GM10266 (cell line): Measurements from ENCODE around the gene BCL7C.
"Not testable (repeated sequence)": the region's sequence is repeated elsewhere in the genome, so short reads cannot be mapped to it uniquely, and the experiment has no call there.

Source experiments
- DNase-seq: peaks from one replicate; pipeline ENCODE4 v3.0.0; 2012; ENCODE audit errors: extremely low spot score
- TF ChIP-seq, protein P1 (sequence below): IDR thresholded peaks from 2 replicates; pipeline ENCODE4 v1.5.1; 2012; ENCODE audit warnings: mild to moderate bottlenecking, low read depth; ENCODE audit not compliant: control insufficient read depth, insufficient read depth; ENCODE audit errors: missing control alignments

BCL7C gene

DNA sequence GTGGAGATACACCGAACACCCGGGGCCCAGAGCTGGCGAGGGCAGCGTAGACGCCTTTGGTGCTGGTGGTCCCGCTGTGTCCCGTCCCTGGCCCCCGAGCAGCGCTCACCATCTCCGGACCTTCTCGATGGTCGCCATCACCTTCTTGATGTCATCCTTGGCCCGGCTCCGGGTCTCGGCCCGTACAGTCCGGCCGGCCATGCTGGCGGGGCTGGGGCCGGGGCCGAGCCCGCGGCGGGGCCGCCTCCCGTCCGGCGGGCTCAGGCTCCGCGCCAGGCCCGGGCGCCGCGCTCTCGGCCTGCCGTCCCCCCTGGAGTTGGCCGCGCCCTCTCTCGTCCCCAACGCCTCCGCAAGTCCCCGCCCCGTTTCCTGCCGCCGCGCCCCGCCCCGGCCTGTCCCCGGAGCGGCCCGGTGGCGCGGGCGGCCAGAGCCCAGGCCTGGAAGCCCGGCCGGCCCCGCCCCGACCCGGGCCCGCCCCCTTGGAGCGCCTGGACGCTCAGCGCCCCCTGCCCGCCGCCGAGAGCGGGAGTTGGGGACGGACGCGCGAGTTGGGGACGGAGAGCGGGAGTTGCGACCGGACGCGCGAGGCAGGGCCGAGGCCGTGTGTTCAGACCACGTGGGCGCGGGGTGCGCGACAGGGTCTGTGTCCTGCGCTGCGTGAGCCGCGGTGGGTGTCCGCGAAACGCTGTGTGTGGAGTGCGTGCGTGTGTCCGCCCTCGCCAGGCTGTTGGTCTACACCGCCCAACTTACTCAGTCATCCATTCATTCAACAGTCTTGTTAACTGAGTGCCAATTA is at the start of gene BCL7C:
BCL7C (minus strand) TSS at position 334 of the 796 bp plus-strand sequence; CDS start at position 201, 133 bp downstream.
- TF ChIP-seq, protein P1, sequence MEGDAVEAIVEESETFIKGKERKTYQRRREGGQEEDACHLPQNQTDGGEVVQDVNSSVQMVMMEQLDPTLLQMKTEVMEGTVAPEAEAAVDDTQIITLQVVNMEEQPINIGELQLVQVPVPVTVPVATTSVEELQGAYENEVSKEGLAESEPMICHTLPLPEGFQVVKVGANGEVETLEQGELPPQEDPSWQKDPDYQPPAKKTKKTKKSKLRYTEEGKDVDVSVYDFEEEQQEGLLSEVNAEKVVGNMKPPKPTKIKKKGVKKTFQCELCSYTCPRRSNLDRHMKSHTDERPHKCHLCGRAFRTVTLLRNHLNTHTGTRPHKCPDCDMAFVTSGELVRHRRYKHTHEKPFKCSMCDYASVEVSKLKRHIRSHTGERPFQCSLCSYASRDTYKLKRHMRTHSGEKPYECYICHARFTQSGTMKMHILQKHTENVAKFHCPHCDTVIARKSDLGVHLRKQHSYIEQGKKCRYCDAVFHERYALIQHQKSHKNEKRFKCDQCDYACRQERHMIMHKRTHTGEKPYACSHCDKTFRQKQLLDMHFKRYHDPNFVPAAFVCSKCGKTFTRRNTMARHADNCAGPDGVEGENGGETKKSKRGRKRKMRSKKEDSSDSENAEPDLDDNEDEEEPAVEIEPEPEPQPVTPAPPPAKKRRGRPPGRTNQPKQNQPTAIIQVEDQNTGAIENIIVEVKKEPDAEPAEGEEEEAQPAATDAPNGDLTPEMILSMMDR = peak; percentile 67
- peak; percentile 96 for DNase-seq

DNA sequence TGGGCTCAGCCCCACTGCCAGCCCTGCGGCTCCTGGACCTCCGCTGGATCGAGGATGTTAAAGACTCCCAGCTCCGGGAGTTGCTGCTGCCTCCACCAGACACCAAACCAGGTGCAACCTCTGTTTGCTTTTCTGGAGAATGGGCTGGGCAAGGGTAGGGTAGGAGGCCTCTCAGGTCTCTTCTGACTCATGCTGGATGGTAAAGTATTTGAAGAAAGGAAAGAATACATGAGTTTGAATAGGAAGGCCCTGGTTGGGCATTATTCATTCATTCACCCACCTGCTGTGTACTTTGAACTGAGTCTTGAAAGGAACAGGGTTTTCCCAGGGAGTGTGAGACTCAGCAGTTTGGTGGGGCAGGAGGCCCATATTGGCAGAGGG is 48.5 kb upstream of the BCL7C start:
- DNase-seq = no peak
- TF ChIP-seq, protein P1 = no peak

- peak; percentile 92 for DNase-seq
- TF ChIP-seq, protein P1 = peak; percentile 93
Measured at GRCh38 chr16:30941600-30942425, 47.9 kb upstream of the BCL7C start.

GRCh38 chr16:30939571-30939970 is 45.7 kb upstream of the BCL7C start:
- DNase-seq = not testable (repeated sequence)

DNA sequence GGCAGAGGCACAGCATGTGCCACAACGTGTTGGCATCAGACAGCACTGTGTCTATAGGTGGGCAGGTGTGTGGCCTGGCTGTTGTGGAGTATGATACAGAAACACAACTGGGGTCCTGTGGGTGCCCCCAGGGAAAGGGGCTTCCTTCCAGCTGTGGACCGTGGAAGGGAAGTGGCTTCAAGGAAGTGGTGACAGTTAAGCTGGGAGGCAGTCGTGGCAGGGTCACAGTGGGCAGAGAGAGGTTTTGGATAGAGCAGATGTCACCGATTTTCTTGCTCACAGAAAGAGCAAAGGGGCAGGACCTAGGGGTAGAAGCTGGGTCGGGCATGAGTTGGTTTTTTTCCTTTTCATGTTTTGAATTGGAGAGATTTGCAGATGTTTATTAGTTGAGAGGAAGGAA is 43.8 kb upstream of the BCL7C start:
- TF ChIP-seq, protein P1 = no peak
- DNase-seq = no peak

GRCh38 chr16:30934827-30935557 is 41.1 kb upstream of the BCL7C start:
- TF ChIP-seq, protein P1 = peak; percentile 48
- peak; percentile 58 for DNase-seq

GRCh38 chr16:30931068-30931650 is 37.3 kb upstream of the BCL7C start:
- TF ChIP-seq, protein P1 = no peak
- DNase-seq = no peak
